ENCODE measurements around the gene MTA3.

DNA sequence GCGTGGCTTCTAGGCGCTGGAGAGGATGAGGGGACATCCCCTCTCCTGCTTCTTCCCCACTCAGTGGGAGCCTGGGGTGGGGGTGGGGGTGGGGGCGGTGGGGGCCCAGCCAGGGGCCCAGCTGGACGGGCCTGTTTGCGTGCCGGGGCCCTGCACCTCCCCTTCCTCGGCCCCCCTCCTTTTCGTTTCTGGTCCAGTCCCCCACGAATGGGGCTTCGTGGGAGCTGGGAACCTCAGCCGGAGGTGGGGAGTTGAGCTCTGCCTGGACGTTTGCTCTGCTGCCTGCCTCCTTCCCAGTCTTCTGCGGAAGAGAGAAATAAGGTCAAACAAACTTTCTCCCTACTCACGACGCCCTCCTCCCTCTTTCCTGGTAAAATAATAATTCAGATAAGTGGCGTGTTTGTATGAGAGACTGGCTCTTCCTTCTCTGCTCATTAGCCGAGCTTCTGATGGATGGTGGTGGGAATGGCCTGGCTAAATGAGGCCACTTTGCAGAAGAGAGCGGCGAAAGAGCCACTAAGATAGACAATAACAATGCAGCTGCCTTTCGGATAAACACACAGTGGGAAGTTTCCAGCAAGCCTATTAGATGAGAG is 782 bp downstream of the MTA3 start:
- no peak for TF ChIP-seq GATA2 (IDR thresholded peaks at IDR 0.05; ENCODE audit: low read depth, low read length)
- no peak for TF ChIP-seq GATA3 (IDR thresholded peaks at IDR 0.05; ENCODE audit: low read depth, low read length)
